Measurements from ENCODE around the gene SIAH2. TPM values are rescaled to one million over a fixed set of nuclear protein-coding genes. Genes with fewer than 3 reads are reported as not detected.

SIAH2 gene
- total RNA-seq, 2 experiments from 2014 or later, result 34.7 to 54.2 TPM

DNA sequence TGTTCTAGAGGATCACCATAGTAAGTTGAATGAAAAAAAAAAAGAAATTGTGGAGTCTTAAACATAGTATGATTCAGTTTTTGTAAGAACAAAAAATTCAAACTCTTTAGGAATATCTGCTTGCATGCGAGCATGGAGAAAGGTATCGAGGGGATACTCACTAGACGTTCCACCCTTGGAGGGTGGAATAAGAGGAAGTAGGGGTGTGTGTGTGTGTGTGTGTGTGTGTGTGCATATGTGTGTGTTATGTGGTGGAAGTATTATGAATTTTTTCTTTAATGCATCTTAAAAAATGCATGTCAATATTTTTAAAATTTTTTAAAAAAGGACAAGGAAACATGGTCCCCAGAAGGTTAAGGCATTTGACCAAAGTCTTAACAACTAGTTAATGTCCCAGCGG is 26.5 kb upstream of the SIAH2 start:
- no peak overlapping the region for H3K4me3 Mint-ChIP-seq
- no peaks in the 10 kb centered on the region for H3K9me3 Mint-ChIP-seq (ENCODE audit: low read depth)
- DNase-seq (no peak), ATAC-seq (no peak)
- H3K36me3 Mint-ChIP-seq, result no peaks in the 10 kb centered on the region
- CTCF ChIA-PET, result interaction anchor here (1.4 kb wide), 1 partner anchor 68 kb away, joined by 4 read pairs; no protein-coding TSS in a partner anchor
- peaks cover 29% of the 10 kb centered on the region for H3K4me1 Mint-ChIP-seq
- H3K27ac Mint-ChIP-seq, result no peak overlapping the region
- no peaks in the 10 kb centered on the region for H3K27me3 Mint-ChIP-seq

DNA sequence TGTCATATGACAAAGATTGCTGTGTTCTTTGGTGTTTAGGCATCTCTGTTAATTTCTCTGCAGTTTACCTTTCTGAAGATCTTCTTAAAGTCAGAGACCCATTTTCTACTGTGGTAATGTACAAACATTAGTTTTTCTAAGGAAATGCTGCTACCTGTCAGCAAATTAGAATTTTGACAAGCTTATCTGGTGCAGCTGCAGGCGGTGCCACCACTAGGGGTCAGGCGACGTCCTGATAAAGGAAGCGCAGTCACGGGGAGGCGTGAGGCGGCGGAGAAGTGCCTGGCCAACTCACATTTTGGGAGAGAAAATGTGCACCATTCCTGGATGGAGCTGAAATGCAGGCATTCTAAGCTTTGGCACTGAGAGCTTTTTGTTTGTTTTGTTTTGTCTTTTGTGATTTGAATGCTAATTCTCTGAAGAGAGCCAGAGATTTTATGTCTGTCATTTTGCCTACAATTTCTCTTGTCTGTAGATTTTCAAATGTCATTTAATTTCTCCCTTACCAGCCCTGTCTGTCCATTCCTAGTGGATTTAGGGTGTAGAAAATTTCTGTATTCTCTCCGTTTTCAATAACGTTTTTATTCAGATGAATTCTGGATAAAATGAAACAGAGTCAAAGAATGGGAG is 24.9 kb upstream of the SIAH2 start:
- Mint-ChIP-seq H3K9me3 (ENCODE audit: low read depth) (no peaks in the 10 kb centered on the region), H3K27ac (no peak overlapping the region), H3K27me3 (no peaks in the 10 kb centered on the region), H3K4me1 (peaks cover 42% of the 10 kb centered on the region), H3K36me3 (peaks cover 1% of the 10 kb centered on the region), H3K4me3 (no peak overlapping the region)
- DNase-seq, result peak; percentile 88
- CTCF ChIA-PET, result interaction anchor here (0.6 to 2.5 kb wide), 35 partner anchors 9 to 479 kb away, joined by 3 to 23 read pairs (median 5); partner anchors contain the start of gene SIAH2
- peak; percentile 70 for ATAC-seq

DNA sequence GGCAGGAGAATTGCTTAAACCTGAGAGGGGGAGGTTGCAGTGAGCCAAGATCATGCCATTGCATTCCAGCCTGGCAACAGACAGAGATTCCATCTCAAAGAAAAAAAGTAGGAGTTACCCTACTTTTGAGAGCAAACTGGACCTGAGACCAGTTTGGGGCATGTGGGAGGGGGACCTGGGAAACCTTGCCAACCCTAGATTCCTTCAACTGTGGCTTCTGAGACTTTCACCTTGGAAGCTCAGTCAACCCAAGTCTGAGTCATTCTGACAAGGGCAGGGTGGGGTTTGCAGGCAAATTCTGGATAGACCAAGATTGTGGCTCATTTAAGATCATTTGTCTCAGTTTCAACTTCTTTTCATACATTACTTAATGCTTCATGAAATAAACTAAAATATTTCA is 23.8 kb upstream of the SIAH2 start:
- CTCF ChIA-PET, result interaction anchor here (1.4 to 2.5 kb wide), 7 partner anchors 12 to 363 kb away, joined by 5 to 23 read pairs (median 6); partner anchors contain the start of gene SIAH2
- Mint-ChIP-seq H3K9me3 (ENCODE audit: low read depth) (no peaks in the 10 kb centered on the region), H3K4me3 (no peak overlapping the region), H3K4me1 (peaks cover 44% of the 10 kb centered on the region), H3K27me3 (no peaks in the 10 kb centered on the region), H3K36me3 (peaks cover 2% of the 10 kb centered on the region), H3K27ac (no peak overlapping the region)
- DNase-seq, result peak; percentile 48
- peak; percentile 30 for ATAC-seq

DNA sequence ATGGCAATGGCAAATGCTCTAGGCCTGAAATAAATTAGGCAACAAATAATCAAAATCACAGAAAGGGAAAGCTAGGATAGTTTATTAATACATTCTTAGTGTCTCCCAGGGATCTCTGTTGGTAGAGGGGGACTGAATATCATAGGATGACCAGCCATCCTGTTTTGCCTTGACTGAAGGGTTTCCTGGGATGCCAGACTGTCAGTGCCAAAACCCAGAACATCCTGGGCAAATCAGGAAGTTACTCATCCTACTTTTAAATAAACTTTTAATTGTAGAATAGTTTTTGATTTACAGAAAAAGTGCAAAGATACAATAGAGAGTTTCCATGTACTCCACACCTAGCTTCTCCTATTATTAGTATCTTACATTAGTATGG is 21.8 kb upstream of the SIAH2 start:
- Mint-ChIP-seq H3K27me3 (no peaks in the 10 kb centered on the region), H3K27ac (peak overlapping the region; percentile 58), H3K4me3 (no peak overlapping the region), H3K4me1 (peaks cover 45% of the 10 kb centered on the region), H3K9me3 (ENCODE audit: low read depth) (no peaks in the 10 kb centered on the region), H3K36me3 (peaks cover 2% of the 10 kb centered on the region)
- CTCF ChIA-PET, result interaction anchor here (1.1 to 1.5 kb wide), 3 partner anchors 17 to 63 kb away, joined by 3 to 6 read pairs (median 3); no protein-coding TSS in a partner anchor
- DNase-seq (no peak), ATAC-seq (no peak)

DNA sequence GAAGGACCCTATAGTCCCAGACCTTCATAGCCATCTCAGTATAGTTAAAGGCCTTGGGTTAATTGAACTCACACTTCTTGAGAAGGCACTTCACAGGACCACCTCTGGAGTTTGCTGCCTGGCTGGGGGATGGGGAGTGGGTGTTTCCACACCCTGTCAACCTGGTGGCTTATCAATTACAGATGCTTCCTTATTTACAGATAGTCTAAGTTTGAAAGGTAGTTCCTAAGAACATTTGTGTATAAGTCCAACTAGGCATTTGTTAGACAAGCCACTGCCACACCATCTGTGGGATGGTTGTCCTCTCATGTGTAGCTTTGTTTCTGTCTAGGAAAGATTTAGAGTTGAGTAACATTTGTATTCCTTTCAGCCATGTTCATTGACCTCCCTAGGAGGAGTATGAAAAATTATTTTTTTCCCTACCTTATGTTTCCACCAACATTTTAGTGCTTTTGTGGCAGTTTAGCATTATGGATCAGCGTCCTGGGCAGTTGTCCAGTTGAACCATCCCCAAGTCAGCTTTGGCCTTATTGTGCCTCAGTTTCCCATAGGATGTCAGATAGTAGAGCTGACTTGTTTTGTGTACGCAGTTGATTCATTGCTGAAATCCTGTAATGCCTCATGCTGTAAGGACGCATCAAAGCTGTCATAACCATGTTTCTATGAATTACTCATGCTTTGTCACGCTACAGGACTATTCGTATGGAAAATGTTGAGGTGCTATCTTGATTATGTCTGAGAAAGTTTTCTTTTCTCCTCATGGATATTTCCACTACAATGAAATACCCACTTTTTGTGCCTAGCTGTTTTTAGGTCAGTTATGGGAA is 21.2 kb upstream of the SIAH2 start:
- H3K27me3 Mint-ChIP-seq, result no peaks in the 10 kb centered on the region
- H3K27ac Mint-ChIP-seq, result peak overlapping the region; percentile 58
- H3K36me3 Mint-ChIP-seq, result peaks cover 2% of the 10 kb centered on the region
- peaks cover 45% of the 10 kb centered on the region for H3K4me1 Mint-ChIP-seq
- DNase-seq (no peak), ATAC-seq (peak; percentile 81)
- CTCF ChIA-PET, result interaction anchor here (1.1 to 1.5 kb wide), 4 partner anchors 16 to 142 kb away, joined by 3 to 6 read pairs (median 3); no protein-coding TSS in a partner anchor
- H3K4me3 Mint-ChIP-seq, result no peak overlapping the region
- H3K9me3 Mint-ChIP-seq (ENCODE audit: low read depth), result no peaks in the 10 kb centered on the region

DNA sequence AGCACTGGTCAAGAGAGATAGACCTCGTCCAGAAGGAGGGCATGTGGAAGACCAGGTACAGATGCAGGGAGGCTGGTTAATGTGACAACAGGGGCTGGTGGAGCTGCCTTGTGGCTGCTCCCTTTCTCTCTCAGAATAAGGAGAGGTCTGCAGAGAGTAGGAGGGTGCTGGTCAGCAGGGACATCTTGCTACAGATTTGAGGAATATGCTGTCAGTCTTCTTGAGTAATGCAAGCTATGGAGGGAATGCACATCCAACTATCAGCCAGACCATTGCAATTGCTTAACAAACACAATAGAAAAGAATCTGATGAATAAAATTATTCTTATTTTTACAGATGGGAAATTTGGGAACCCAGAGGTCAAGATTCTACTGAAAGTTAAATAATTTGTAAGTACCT is 20.3 kb upstream of the SIAH2 start:
- Mint-ChIP-seq H3K4me1 (peaks cover 45% of the 10 kb centered on the region), H3K4me3 (no peak overlapping the region)

DNA sequence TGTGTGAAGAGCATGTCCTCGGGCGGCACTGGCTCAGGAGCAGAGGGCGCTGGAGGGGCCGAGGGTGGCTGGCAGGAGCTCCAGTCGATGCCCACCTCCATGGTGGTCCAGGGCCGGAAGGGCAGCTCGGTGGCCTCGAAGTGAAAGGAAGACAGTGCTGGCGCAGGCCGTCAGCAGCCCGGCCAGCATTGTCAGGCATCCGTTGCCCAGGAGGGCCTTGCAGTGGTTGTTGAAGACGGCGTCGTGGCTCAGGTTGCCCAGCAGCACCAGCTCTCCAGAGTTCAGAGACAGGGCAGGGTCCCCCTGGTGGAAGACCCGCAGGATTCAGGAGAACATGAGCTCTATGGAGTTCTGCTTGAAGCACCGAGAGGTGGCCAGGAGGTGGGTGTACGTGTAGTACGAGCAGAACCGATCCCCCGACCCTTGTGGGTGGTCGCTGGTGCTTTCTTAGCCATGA is 16.5 kb upstream of the SIAH2 start:
- Mint-ChIP-seq H3K4me3 (no peak overlapping the region), H3K27me3 (no peaks in the 10 kb centered on the region), H3K4me1 (peaks cover 16% of the 10 kb centered on the region), H3K36me3 (peaks cover 2% of the 10 kb centered on the region), H3K9me3 (ENCODE audit: low read depth) (no peaks in the 10 kb centered on the region), H3K27ac (no peak overlapping the region)
- CTCF ChIA-PET, result interaction anchor here (2.1 kb wide), 1 partner anchor 8 kb away, joined by 7 read pairs; no protein-coding TSS in a partner anchor
- DNase-seq (no peak), ATAC-seq (no peak)

More for the DNA sequence above, 20.3 kb upstream of the SIAH2 start:
- ATAC-seq (no peak), DNase-seq (no peak)
- no peak overlapping the region for H3K27ac Mint-ChIP-seq
- H3K27me3 Mint-ChIP-seq, result no peaks in the 10 kb centered on the region
- H3K9me3 Mint-ChIP-seq (ENCODE audit: low read depth), result no peaks in the 10 kb centered on the region
- CTCF ChIA-PET, result interaction anchor here (1.3 kb wide), 1 partner anchor 143 kb away, joined by 3 read pairs; no protein-coding TSS in a partner anchor
- peaks cover 2% of the 10 kb centered on the region for H3K36me3 Mint-ChIP-seq

DNA sequence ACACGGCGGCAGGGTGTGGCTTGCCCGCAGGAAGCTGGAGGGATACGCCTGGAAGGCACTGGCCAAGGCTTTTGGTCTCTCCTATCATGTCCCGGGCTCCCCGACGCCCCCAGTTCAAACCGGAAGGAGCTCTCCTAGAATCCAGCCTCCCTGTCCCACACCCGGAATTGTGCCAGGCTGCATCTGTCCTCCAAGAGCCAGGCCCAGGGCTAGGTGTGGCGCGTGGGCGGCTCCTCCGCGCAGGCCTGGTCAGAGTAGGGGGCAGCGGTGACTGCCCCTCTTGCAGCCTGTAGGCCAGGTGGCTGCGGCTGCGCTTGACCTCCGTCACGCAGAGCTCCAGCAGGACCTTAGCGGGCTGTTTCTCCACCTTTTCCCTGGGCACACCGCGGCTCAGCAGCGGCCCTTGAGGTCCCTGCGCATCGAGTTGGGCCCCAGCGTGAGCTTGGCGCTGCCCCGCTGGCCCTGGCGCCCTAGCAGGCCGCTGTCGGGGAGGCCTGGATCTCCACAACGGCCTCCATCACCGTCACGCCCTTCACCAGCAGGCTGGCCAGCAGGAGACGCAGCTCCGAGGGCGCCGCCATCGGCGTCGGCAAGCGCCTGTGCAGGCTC is 15.9 kb upstream of the SIAH2 start:
- H3K9me3 Mint-ChIP-seq (ENCODE audit: low read depth), result no peaks in the 10 kb centered on the region
- no peak overlapping the region for H3K4me3 Mint-ChIP-seq
- CTCF ChIA-PET, result interaction anchor here (2.1 kb wide), 1 partner anchor 9 kb away, joined by 7 read pairs; no protein-coding TSS in a partner anchor
- H3K36me3 Mint-ChIP-seq, result peaks cover 2% of the 10 kb centered on the region
- DNase-seq (no peak), ATAC-seq (no peak)
- H3K4me1 Mint-ChIP-seq, result peaks cover 11% of the 10 kb centered on the region
- no peaks in the 10 kb centered on the region for H3K27me3 Mint-ChIP-seq
- H3K27ac Mint-ChIP-seq, result no peak overlapping the region

DNA sequence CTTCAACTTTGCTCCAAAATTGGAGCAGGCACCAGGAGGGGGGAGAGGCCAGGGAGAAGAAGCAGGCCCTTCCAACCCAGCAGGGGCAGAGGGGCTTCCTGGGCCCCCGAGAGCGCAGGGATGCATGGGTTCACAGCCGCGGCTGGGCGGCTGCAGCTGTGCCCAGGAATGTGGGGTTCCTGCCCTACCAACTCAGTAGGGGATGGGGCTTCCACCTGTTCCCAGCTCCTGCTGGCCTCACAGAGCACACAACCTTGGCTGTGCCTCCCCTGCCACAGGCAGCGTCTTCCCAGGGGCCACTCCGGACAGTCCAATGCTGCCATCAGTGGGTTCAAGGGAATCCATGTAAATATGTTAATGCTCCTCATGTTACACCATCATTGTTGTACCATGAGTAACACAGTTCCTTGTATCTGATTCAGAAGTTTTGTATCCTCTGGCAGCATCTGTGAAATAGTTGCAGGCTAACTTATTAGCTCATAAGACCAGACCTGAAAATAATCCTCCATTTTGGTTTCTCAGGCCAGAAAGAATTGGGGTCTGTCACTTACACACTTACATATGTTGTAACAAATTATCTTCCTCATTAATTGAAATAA is 12.1 kb upstream of the SIAH2 start:
- ATAC-seq, result no peak

DNA sequence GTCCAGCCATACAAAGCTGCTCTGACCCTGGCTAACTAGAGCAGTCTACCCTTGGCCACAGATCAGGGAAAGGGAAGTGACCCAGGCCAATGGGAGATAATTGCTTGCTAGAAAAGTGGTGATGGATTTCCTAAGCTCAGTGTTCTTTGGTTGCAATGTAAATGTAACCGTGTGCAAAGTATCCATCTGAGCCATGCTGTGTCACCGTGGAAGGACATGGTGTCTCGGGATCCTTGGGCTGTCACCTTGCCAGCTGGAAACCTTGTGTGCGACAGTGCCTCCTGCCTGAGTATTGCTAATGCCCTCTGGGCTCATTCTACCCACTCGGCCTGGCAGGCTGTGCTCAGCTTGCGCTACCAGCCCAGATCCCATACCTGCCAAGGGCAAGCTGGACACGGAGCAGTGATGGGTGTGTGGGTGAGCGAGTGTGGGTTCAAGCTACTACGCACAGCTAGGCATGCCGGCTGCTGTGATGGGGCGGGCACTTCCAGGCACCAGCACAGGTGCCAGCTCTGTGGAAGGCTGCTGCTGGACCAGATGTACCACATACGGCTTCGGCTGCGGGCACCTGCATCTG is 10.7 kb upstream of the SIAH2 start:
- Mint-ChIP-seq H3K9me3 (ENCODE audit: low read depth) (no peaks in the 10 kb centered on the region), H3K27me3 (no peaks in the 10 kb centered on the region), H3K27ac (no peak overlapping the region), H3K4me3 (no peak overlapping the region), H3K36me3 (no peaks in the 10 kb centered on the region), H3K4me1 (no peaks in the 10 kb centered on the region)
- ATAC-seq (no peak), DNase-seq (no peak)
- CTCF ChIA-PET, result no interaction called here

More for the DNA sequence above, 12.1 kb upstream of the SIAH2 start:
- Mint-ChIP-seq H3K4me1 (no peaks in the 10 kb centered on the region), H3K9me3 (ENCODE audit: low read depth) (no peaks in the 10 kb centered on the region), H3K27ac (no peak overlapping the region), H3K36me3 (no peaks in the 10 kb centered on the region), H3K4me3 (no peak overlapping the region), H3K27me3 (no peaks in the 10 kb centered on the region)
- CTCF ChIA-PET, result interaction anchor here (1.4 kb wide), 1 partner anchor 14 kb away, joined by 3 read pairs; no protein-coding TSS in a partner anchor
- DNase-seq, result no peak

DNA sequence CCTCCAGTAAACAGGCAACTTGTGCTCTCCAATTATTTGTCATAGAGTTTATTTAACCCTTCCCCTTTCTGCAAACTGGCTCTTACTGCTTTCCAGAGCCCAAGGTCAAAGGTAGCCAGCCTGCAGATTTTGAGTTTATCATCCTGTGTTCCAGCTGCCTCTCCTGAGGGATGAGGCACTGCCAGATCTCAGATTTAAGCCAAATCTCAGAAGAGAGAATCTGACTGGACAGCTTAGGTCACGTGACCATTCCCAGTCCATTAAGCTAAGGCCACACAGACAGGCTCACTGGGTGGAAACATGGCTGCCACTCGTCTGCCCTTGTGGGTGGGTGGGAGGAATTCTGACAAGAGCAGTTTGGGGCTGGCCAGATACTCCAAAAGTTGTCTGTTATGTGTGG is 8.6 kb upstream of the SIAH2 start:
- peaks cover 3% of the 10 kb centered on the region for H3K4me1 Mint-ChIP-seq
- H3K27ac Mint-ChIP-seq, result no peak overlapping the region
- H3K4me3 Mint-ChIP-seq, result no peak overlapping the region
- no peaks in the 10 kb centered on the region for H3K36me3 Mint-ChIP-seq
- no peaks in the 10 kb centered on the region for H3K9me3 Mint-ChIP-seq (ENCODE audit: low read depth)
- ATAC-seq, result no peak
- CTCF ChIA-PET, result interaction anchor here (1.0 to 2.0 kb wide), 2 partner anchors 11 to 16 kb away, joined by 3 to 6 read pairs; no protein-coding TSS in a partner anchor
- no peak for DNase-seq
- no peaks in the 10 kb centered on the region for H3K27me3 Mint-ChIP-seq

DNA sequence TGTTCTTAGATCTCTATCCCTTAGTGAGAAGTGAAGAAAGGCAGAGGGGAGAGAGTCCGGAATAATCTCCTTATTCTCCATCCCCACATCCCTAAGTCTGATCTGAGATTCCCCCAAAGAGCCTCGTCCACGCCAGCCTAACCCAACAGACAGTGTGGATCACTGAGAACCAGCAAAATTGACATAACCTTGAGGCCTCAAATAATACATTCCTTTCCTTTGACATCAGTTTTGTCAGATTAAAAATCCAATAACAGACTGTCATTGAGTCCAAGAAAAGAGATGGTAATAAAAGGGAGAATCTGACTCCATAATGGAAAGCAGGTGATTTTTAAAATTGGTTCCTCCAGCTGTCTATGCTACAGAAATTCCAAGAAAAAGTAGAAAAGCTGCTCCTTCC is 7.7 kb upstream of the SIAH2 start:
- H3K4me3 Mint-ChIP-seq, result no peak overlapping the region
- CTCF ChIA-PET, result interaction anchor here (2.0 kb wide), 1 partner anchor 17 kb away, joined by 6 read pairs; no protein-coding TSS in a partner anchor

More for the DNA sequence above, 7.7 kb upstream of the SIAH2 start:
- DNase-seq, result no peak
- ATAC-seq, result no peak
- Mint-ChIP-seq H3K4me1 (peaks cover 11% of the 10 kb centered on the region), H3K27ac (no peak overlapping the region), H3K27me3 (no peaks in the 10 kb centered on the region), H3K36me3 (no peaks in the 10 kb centered on the region), H3K9me3 (ENCODE audit: low read depth) (no peaks in the 10 kb centered on the region)

Measured in activated CD8-positive, alpha-beta memory T cell treated with anti-CD3 and anti-CD28 coated beads, Interleukin-2, amount 10 ng/mL, durations not matched to agents 7 days and 5 days (primary cell).